ENCODE measurements around the gene PI16. TPM values are rescaled to one million over a fixed set of nuclear protein-coding genes. Genes with fewer than 3 reads are reported as not detected.

The PI16 gene
- total RNA-seq, 4 donors from 2014 or later = 1.0 to 8.4 (median 2.2) TPM

DNA sequence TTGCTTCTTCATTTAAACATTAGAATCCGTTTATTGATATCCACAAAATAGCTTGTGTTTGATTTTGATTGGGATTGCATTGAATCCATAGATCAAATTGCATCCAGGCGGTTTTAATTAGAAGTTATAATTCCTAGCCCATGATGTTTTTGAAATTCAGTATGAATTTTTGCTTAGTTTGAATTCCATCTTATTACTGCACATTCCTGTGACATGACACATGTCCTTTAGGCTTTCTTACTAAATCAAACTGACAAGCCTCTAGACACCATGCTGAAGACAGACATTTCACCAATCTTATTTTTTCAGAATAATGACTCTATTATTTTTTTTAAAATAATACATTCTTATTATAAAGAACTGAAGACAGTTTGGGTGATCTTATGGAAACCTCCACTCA lies 21.4 kb upstream of the PI16 start:
- H3K27ac ChIP-seq = no peak overlapping the region
- no peak for DNase-seq
- WGBS, 2 donors = 80 to 88% methylated on average over 2 of the region's 2 CpGs
- intact Hi-C loops (cut with DNase I) = no loop called here
- peaks cover 0 to 20% (median 0%) of the 10 kb centered on the region in 3 donors for H3K4me1 ChIP-seq
- no peaks in the 10 kb centered on the region for H3K36me3 ChIP-seq
- TF ChIP-seq POLR2A (IDR thresholded peaks at IDR 0.05) (no peak), CTCF (IDR thresholded peaks at IDR 0.05) (no peak)
- H3K27me3 ChIP-seq = no peaks in the 10 kb centered on the region
- no peaks in the 10 kb centered on the region for H3K9me3 ChIP-seq
- no peak overlapping the region for H3K4me3 ChIP-seq

DNA sequence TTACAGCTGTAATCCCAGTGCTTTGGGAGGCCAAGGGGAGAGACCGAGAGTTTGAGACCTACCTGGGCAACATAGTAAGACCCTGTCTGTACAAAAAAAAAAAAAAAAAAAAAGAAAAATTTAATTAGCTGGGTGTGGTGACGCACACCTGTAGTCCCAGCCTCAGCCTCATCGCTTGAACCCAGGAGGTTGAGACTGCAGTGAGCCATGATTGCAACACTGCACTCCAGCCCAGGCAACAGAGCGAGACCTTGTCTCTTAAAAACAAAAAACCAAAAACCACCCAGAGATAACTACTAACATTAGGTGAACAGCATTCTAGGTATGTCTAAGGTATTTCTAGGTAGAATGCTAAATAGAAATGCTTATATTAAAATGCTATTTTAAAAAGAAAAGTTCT lies 21.0 kb upstream of the PI16 start:
- H3K27me3 ChIP-seq = no peaks in the 10 kb centered on the region
- H3K36me3 ChIP-seq = no peaks in the 10 kb centered on the region
- H3K4me3 ChIP-seq = no peak overlapping the region
- DNase-seq = no peak
- no peak overlapping the region for H3K27ac ChIP-seq
- TF ChIP-seq CTCF (IDR thresholded peaks at IDR 0.05) (no peak), POLR2A (IDR thresholded peaks at IDR 0.05) (no peak)
- peaks cover 0 to 16% (median 0%) of the 10 kb centered on the region in 3 donors for H3K4me1 ChIP-seq
- H3K9me3 ChIP-seq = no peaks in the 10 kb centered on the region
- intact Hi-C loops (cut with DNase I) = no loop called here
- WGBS, 2 donors = 81 to 96% methylated on average over 4 of the region's 4 CpGs

GRCh38 chr6:36934901-36935300 lies 19.6 kb upstream of the PI16 start:
- intact Hi-C loops (cut with DNase I) = no loop called here
- Histone ChIP-seq H3K4me3 (no peak overlapping the region), H3K36me3 (no peaks in the 10 kb centered on the region), H3K27ac (no peak overlapping the region), H3K9me3 (no peaks in the 10 kb centered on the region), H3K4me1 (peaks cover 0 to 4% (median 0%) of the 10 kb centered on the region in 3 donors), H3K27me3 (peaks cover 0 to 6% (median 0%) of the 10 kb centered on the region in 4 donors)
- TF ChIP-seq POLR2A (IDR thresholded peaks at IDR 0.05) (no peak), CTCF (IDR thresholded peaks at IDR 0.05) (no peak)
- no peak for DNase-seq
- 68 to 81% methylated on average over 7 of the region's 7 CpGs for WGBS, 2 donors

DNA sequence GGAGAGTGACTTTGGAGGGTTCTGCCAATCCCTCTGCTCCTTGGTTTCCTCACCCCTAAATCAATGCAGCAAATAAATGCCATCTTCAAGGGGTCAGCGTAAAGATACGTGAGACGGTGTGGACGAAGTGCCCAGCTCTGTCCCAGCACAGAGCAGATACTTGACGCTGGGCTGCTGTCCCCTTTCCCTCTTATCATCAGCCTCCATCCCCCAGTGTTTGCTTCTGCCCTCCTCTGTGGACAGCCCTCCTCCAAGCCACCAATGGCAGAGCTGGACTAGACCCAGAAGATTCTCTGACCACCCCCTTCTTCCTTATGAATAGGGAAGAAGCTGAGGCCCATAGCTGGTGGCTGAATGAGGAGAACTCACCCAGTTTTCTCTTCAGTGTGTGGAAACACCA lies 17.7 kb upstream of the PI16 start:
- DNase-seq = no peak
- H3K9me3 ChIP-seq = no peaks in the 10 kb centered on the region
- WGBS, 2 donors = 94 to 96% methylated on average over 3 to 5 of the region's 5 CpGs
- peaks cover 0 to 8% (median 0%) of the 10 kb centered on the region in 4 donors for H3K27me3 ChIP-seq
- H3K27ac ChIP-seq = no peak overlapping the region
- no peak overlapping the region for H3K4me3 ChIP-seq
- no peaks in the 10 kb centered on the region for H3K4me1 ChIP-seq
- no peaks in the 10 kb centered on the region for H3K36me3 ChIP-seq
- TF ChIP-seq POLR2A (IDR thresholded peaks at IDR 0.05) = no peak
- TF ChIP-seq CTCF (IDR thresholded peaks at IDR 0.05) = no peak
- intact Hi-C loops (cut with DNase I) = no loop called here

DNA sequence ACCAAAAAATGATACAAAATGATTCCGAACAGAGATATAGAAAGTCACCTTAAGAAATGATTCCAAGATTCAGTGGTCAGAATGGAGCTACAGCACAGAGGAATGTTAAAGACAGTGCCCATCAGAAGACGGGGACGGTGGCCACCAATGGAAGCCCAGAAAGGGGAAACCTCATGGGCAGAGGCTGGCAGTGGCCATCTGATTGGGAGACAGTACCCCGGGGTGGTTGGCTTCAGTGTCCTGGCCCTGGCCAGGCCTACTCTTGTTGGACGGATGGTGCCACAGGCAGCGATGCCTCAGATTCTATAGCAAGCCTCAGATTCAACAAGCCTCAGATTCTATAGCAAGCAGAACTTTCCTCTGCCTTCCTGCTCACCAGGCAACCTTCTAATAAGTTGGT lies 16.6 kb upstream of the PI16 start:
- H3K27me3 ChIP-seq = peaks cover 0 to 8% (median 0%) of the 10 kb centered on the region in 4 donors

More for the DNA sequence above, 16.6 kb upstream of the PI16 start:
- intact Hi-C loops (cut with DNase I) = no loop called here
- H3K27ac ChIP-seq = no peak overlapping the region
- H3K4me1 ChIP-seq = no peaks in the 10 kb centered on the region
- no peak overlapping the region for H3K4me3 ChIP-seq
- DNase-seq = no peak
- TF ChIP-seq CTCF (IDR thresholded peaks at IDR 0.05) (no peak), POLR2A (IDR thresholded peaks at IDR 0.05) (no peak)
- no peaks in the 10 kb centered on the region for H3K9me3 ChIP-seq
- WGBS, 2 donors = 89 to 91% methylated on average over 6 of the region's 6 CpGs
- H3K36me3 ChIP-seq = no peaks in the 10 kb centered on the region

Measured in esophagus squamous epithelium (tissue), 5 donors.